Measurements from ENCODE around the gene PPP2R3B. TPM values are rescaled to one million over a fixed set of nuclear protein-coding genes. Genes with fewer than 3 reads are reported as not detected.
"Not testable (repeated sequence)": the region's sequence is repeated elsewhere in the genome, so short reads cannot be mapped to it uniquely, and the experiment has no call there.

PPP2R3B gene
- polyA plus RNA-seq, 1 donor: 282 TPM

DNA sequence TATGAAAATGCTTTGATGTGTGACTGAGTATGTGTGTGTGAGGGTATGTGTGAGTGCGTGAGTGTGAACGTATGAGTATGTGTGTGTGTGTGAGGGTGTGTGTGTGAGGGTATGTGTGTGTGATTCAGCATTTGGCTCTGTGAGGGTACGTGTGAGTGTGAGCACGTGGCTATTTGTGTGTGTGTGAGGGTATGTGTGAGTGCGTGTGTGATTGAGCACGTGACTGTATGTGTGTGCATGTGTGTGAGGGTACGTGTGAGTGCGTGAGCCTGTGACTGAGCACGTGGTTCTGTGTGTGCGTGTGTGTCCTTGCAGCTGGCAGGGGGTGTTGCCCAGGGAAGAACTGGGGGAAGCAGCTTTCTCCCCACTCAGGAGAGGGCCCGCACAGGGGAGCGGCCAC is 16.1 kb upstream of the PPP2R3B start:
- no peak for DNase-seq

DNA sequence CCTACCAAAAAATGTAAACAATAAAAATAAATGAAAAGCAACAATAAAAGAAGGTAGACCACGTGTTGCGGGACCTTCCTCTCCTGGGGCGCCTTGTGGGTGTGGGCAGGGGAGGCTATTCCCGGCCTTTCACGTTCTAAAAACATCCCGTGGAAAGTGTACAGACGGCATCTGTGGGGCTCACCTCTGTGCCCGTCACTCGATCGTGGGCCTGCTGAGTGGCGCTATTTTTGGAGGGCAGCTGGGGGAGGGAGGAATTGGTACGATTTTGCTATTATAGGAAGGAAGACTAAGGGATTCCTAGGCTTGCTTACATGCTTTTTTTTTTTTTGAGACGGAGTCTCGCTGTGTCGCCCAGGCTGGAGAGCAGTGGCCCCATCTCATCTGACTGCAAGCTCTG is 13.6 kb upstream of the PPP2R3B start:
- no peak for DNase-seq

DNA sequence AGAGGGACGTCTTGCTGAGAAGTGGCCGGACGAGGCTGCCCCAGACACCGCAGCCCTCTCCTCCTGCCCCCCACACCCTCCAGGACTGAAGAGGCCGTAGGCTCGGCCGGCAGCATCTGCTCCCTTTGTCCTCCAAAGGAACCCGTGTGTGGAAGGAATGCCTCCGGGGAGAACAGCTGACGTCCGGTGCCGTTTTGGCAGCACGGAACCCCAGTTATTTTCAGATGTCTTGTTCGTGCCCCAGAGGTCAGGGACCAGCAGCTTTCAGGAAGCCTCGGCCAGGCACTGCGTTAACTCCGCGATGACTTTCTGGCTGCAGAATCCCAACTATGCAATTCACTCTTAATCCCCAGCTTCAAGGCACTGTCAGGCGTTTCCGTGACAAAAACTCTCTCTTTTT is 10.9 kb upstream of the PPP2R3B start:
- peak; percentile 71 for DNase-seq

- DNase-seq: no peak
These were observed 8.1 kb upstream of the PPP2R3B start for GRCh38 chrX:394830-395229.

DNA sequence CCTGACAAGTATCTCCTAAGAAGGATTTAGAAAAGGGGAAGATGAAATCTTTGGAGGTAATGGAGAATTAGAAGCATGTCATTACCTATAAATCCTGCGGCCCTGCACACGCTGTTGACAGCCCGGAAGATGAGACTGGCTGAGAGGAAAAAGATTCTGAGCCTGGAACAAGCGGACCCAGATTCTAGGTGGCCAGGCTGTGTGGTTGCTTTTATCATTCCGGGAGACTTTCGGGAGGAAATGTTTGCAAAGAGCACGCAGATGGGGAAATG is 5.8 kb upstream of the PPP2R3B start:
- no peak for DNase-seq

DNA sequence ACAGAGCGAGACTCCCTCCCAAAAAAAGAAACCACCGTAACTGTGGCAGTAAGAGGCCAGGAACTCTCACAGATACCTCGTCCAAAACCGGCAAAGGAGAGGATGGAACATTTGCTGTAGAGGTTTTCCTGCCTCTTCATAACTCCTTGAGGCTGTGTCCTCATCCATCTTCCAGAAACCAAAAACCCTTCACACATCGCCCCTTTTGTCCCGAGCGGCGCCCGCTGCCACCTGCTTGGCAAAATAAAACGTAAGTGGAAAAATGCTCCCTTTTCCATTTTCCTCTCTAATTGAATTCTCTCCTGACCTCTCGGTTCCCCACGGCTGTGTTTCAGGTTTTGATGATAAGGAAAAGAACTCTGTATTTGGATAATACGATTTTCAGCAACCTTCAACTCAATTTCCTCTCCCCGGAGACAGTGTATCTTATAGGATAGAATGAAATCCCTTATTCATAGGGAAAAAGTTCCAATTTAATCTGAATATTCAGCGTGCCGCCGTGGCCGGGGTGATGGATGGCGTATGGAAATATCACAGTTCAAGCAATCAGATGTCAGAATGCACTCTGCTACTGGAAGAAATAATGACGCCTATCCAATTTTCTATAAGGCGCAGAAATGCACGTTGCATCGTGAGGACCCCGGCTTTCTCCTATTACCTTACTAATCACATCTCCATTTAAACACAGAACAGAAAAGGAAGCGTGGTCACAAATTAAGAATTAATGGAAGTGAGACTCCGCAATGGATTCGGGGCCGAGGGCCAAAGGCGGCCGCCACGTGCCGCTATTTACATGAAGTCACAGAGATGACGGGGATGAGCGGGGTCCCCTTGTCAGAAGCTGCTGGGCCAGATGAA is 5.2 kb upstream of the PPP2R3B start:
- no peak for DNase-seq

GRCh38 chrX:390459-390858 is 3.8 kb upstream of the PPP2R3B start:
- no peak for DNase-seq

DNA sequence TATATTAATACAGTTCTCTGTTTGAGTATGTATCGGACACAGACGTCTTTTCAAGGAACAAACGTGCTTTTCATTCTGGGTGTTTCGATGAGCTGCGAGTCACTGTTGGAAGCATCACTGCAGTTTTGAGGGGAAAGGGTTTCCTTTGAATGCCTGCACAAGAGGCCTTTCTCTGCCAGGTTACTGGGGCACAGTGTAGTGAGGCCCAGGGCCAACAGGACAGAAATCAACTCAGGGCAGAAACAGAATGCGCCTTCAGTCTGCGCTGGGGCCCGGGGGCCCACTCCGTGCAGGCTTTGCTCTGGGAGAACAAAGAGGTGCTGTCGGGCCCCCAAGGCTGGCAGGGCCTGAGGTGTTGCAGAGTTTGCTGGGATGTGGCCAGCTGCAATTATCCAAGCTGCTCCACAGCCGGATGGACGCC is 2.3 kb upstream of the PPP2R3B start:
- no peak for DNase-seq

GRCh38 chrX:387729-388128 is 1.0 kb upstream of the PPP2R3B start:
- no peak for DNase-seq

GRCh38 chrX:386239-386767 is 404 bp downstream of the PPP2R3B start:
- DNase-seq: no peak

DNA sequence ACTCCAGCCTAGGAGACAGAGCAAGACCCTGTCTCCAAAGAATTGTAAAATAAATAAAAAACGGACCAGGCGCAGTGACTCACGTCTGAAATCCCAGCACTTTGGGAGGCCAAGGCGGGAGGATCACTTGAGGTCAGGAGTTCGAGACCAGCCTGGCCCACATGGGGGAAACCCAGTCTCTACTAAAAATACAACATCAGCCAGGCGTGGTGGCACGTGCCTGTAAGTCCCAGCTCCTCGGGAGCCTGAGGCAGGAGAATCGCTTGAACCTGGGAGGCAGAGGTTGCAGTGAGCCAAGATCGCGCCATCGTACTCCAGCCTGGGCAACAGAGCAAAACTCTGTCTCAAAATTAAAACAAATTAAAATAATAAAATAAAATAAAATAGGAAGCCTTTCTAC is 971 bp downstream of the PPP2R3B start:
- not testable (repeated sequence) for DNase-seq

DNA sequence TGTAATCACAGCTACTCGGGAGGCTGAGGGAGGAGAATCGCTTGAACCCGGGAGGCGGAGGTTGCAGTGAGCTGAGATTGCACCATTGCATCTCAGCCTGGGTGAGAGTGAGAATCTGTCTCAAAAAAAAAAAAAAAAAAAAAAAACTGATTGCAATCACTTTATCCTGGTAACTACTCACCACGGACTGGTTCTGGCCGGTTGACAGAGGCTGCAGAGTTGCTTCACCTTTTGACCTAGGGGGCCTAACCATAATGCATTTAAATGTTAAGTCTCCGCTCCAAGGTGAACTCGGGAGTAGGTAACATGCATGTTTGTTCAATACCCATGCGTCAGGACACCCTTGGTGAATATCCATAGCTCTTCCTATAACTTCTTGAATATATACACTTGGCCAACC is 1.8 kb downstream of the PPP2R3B start:
- DNase-seq: no peak

- DNase-seq: no peak
These were observed 8.3 kb downstream of the PPP2R3B start for GRCh38 chrX:378443-378842.

GRCh38 chrX:376206-376605 is 10.5 kb downstream of the PPP2R3B start:
- DNase-seq: not testable (repeated sequence)

GRCh38 chrX:375181-376036 is 11.3 kb downstream of the PPP2R3B start:
- no peak for DNase-seq

DNA sequence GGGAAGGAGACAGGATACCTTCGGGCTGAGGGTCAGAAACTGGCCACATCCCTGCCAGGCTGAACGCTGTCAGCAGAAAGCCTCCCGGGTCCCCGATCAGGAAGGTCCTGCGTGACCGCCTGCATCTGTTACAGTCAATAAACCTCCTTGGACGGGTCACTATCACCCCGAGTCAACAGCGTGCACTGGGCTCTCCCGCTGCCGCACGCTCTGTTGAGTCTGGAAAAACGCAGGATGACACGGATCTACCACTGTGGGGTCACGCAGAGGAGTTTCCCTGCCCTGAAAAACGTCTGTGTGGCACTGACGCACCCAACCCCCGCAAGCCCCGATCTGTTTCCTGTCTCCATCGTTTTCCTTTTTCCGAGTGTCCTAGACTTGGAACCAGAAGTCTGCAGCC is 12.1 kb downstream of the PPP2R3B start:
- no peak for DNase-seq

DNA sequence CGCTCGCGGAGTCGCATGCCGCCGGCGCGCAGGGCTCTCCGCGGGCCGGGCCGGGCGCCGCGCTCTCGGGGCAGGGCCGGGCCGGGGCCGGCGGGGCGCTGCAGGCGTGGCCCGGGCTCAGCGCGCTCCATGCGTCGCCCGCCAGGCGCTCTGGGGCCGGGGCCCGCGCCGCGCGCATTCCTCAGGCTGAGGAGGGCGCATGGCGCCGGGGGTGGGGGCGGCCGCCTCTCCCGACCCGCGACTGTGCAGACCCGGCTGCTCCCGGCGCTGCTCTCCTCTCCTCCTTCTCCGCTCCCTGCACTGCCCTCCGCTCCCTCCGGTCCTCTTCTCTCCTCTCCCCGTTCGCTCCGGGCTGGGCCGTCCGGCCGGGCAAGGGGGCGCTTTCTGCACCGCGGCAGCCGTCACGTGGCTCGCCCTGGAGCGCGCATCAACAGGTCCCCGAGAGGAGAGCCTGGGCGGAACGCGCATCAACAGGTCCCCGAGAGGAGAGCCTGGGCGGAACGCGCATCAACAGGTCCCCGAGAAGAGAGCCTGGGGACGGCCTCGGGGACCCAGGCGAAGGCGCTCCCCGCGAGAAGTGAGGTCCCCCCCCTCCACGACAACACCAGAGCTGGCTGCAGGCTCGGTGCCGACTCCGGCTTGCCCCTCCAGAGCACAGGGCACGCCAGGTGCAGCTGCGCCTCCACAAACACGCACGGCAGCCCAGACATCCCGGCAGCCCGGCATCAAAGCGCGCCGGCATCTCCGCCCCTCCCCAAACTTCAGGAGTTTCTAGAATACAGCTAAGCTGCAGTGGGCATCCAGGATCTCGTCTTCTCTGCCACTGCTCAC is 12.9 kb downstream of the PPP2R3B start:
- DNase-seq: no peak

DNA sequence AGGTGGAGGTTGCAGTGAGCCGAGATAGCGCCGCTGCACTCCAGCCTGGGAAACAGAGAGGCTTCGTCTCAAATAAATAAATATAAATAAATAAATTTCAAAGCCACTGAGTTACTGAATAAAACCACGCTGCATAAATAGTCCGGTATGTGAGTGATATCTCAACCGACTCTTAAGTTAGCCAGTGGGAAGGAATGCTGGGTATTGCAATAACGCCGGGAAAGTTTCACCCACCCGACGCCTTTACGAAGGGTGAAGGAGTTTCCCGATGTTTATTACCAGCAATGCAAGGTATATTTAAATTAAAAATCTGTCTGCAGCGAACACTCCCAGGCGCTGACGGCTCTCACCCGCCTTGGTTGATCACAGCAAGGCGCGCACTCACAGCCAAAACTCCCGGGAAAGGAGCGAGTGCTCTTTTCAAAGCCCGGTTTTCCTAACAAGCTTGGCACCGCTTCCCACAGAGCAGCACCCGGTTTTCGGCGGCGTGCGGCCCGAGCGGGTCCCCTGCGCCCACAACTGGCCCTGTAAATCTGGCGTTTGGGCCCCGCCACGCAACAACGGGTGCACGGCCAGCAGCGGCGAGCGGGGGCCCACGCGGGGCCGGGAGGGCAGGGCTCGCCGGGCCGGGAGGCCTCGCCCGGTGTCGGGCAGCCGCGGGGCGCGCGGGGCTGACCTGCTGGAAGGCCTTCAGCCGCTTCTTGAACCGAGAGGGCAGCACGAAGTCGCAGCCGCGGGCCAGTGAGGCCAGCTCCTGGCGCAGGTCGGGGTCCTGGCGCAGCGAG is 13.7 kb downstream of the PPP2R3B start:
- DNase-seq: no peak

- DNase-seq: no peak
These were observed 14.8 kb downstream of the PPP2R3B start for GRCh38 chrX:371907-372306.

DNA sequence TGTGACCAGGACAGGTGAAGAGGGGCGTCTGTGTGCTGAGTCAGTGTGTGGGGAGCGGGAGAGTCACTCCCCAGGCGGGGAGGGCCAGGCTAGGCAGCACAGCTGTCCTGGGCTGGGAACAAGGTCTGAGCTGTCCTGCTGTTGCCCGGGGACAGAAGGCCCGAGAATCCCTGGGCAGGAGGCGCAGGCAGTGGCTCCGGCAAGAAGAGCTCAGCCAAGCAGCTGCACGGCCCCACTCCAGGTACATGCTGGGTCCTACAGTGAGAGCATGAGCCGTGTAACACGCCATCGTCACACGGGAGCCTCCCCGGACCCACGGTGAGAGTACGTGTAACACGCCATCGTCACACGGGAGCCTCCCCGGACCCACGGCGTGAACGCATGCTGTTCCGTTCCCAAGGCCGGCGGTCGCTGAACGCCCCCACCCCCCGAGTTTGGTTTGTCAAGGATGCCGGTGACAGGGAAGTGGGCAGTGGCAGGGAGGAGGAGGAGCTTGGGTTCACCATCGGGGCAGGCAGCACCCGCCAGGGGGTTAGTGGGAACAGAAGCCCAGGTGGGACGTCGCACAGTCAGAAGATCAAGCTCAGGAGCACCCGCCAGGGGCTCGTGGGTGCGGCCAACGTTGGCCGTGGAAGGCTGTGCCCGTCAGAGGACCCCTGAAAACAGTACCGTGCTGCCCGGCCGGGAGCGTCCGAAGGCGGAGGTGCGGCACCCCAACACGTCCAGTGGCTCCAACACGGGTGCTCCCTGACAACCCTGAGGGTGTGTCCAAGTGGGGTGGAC is 15.6 kb downstream of the PPP2R3B start:
- DNase-seq: no peak
